ENCODE results near the gene ATR. TPM values are rescaled to one million over a fixed set of nuclear protein-coding genes. Genes with fewer than 3 reads are reported as not detected.

ATR gene
- total and polyA plus RNA-seq, 2 of the 4 experiments (the other 2 are of a cell fraction) = 9.5 to 28.0 TPM

GRCh38 chr3:142447301-142447851 lies 131.2 kb downstream of the ATR start (continued):
- TF ChIP-seq, protein P1, sequence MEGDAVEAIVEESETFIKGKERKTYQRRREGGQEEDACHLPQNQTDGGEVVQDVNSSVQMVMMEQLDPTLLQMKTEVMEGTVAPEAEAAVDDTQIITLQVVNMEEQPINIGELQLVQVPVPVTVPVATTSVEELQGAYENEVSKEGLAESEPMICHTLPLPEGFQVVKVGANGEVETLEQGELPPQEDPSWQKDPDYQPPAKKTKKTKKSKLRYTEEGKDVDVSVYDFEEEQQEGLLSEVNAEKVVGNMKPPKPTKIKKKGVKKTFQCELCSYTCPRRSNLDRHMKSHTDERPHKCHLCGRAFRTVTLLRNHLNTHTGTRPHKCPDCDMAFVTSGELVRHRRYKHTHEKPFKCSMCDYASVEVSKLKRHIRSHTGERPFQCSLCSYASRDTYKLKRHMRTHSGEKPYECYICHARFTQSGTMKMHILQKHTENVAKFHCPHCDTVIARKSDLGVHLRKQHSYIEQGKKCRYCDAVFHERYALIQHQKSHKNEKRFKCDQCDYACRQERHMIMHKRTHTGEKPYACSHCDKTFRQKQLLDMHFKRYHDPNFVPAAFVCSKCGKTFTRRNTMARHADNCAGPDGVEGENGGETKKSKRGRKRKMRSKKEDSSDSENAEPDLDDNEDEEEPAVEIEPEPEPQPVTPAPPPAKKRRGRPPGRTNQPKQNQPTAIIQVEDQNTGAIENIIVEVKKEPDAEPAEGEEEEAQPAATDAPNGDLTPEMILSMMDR (conservative IDR thresholded peaks at IDR 0.05; ENCODE audit: low read depth, low read length) = no peak
- TF ChIP-seq MAZ (IDR thresholded peaks at IDR 0.05; ENCODE audit: borderline replicate concordance, low read depth, low read length) (no peak), NFE2L2 (IDR thresholded peaks at IDR 0.05; ENCODE audit: low read depth, low read length) (no peak), MAFK (IDR thresholded peaks at IDR 0.05; ENCODE audit: low read depth, low read length) (no peak), SMC3 (IDR thresholded peaks at IDR 0.05; ENCODE audit: low read depth, low read length) (no peak), CEBPB (IDR thresholded peaks at IDR 0.05; ENCODE audit: low read depth, low read length) (no peak), POLR2A (IDR thresholded peaks at IDR 0.05; ENCODE audit: low read depth, low read length) (no peak)
